Measurements from ENCODE around the gene NAA60.

NAA60 gene

DNA sequence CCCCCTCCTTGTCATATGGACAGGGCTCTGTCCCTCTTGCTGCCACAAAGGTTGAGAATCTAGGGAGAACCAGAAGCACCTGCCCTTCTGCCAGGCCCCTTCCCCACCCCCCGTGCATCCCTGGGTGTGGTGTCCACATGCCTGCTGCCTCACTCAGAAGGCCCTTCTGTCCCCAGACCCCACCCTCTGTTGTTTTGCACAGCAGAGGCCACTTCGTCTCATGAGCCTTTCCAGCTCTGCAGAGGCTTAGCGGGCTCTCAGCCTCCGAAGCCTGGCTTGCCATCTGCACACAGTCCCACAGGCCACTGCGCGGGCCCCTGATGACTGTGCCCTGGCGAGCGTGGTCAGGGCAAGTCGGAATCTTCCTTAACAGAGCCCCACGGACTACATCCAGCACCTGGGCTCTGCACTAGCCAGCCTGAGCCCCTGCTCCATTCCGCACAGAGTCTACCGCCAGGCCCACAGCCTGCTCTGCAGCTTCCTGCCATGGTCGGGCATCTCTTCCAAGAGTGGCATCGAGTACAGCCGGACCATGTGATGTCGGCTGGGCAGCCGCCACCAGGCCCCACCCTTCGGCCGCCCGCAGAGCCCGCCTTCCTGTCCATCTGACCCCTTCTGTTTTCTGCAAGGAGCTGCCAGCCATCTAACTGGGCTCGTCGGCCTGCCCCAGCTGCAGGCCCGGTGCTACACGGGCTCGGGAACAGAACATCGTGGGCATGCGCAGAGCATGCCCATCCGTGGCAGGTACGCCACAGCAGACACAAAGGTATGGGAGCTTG is 41.0 kb downstream of the NAA60 start:
- Histone ChIP-seq H3K36me3 (ENCODE audit: insufficient read depth, low read length) (peaks cover 54% of the 10 kb centered on the region), H3K27me3 (ENCODE audit: insufficient read depth, low read length) (no peaks in the 10 kb centered on the region), H3K4me3 (ENCODE audit: low read length) (no peak overlapping the region), H3K4me1 (ENCODE audit: insufficient read depth, low read length) (peaks cover 10% of the 10 kb centered on the region), H3K27ac (ENCODE audit: low read depth, low read length) (no peak overlapping the region), H3K9ac (ENCODE audit: low read depth, low read length) (no peak overlapping the region), H3K9me3 (ENCODE audit: insufficient read depth, low read depth, low read length) (no peaks in the 10 kb centered on the region)
- 95% methylated on average over 30 of the region's 30 CpGs for WGBS

DNA sequence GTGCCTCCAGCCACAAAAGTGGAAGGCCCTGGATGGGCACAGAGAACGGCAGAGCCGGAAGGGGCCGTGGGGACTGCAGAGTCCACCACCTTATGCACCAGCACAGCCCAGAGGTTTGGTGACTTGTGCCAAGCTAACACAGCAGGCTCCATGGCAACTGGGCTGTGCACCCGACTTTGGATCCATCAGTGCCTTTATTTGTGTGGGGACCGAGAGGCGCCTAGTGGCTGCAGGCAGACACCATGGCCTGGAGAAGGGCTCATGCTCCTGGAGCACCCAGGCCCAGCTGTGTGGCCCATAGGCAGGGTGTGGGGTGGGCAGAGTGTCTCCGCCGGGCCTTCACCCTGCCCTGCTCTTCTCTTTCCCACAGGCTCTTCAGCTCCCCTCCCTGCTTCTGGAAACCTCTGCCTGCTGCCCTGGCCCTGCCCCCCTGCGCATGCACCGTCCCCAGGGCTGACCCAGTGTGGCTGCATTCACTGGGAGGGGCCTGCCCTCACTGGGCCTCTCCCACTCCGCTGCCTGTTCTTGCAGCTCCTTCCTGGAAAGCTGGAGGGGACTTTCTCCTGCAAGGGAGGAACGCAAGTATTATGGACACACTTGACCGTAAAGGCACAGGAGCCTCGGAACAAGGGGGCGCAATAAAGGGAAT is 41.7 kb downstream of the NAA60 start:
- Histone ChIP-seq H3K4me3 (ENCODE audit: low read length) (no peak overlapping the region), H3K9ac (ENCODE audit: low read depth, low read length) (no peak overlapping the region), H3K36me3 (ENCODE audit: insufficient read depth, low read length) (peaks cover 48% of the 10 kb centered on the region), H3K4me1 (ENCODE audit: insufficient read depth, low read length) (peaks cover 10% of the 10 kb centered on the region), H3K27ac (ENCODE audit: low read depth, low read length) (no peak overlapping the region), H3K9me3 (ENCODE audit: insufficient read depth, low read depth, low read length) (no peaks in the 10 kb centered on the region), H3K27me3 (ENCODE audit: insufficient read depth, low read length) (no peaks in the 10 kb centered on the region)
- WGBS: 89% methylated on average over 15 of the region's 15 CpGs

DNA sequence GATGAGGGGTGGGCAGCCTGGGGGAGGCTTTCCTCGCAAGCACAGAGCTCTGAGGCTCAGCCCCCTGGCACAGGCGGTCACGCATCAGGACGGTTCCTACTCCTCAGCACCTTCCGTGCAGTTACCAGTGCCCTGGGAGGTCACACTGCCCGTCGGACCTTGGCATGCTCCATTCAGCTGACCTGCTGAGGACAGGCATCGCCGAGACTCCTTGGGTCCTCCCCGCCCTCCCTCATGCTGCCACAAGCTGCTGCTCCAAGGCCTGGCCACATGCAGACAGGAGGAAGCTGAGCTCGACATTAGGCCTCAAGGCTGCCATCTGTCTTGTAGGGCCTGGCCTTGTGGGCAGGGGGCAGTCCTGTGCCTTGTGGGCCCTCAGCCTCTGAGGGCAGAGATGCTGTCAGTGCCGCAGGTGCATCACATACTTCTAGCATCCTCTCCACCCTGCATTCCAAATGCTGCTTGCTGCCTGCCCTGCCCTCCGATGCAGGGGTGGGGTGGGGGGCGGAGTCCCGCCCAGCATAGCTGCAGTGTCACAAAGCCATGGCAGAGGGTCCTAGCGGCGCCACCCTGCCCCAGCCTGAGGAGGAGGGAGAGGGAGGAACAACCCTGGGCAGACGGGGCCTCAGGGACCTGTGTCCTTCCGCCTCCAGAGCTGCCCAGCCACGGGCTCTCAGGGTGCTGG is 42.5 kb downstream of the NAA60 start:
- WGBS: 94% methylated on average over 20 of the region's 20 CpGs
- Histone ChIP-seq H3K27me3 (ENCODE audit: insufficient read depth, low read length) (no peaks in the 10 kb centered on the region), H3K4me1 (ENCODE audit: insufficient read depth, low read length) (peaks cover 7% of the 10 kb centered on the region), H3K9ac (ENCODE audit: low read depth, low read length) (no peak overlapping the region), H3K4me3 (ENCODE audit: low read length) (no peak overlapping the region), H3K9me3 (ENCODE audit: insufficient read depth, low read depth, low read length) (no peaks in the 10 kb centered on the region), H3K27ac (ENCODE audit: low read depth, low read length) (no peak overlapping the region), H3K36me3 (ENCODE audit: insufficient read depth, low read length) (peaks cover 48% of the 10 kb centered on the region)

DNA sequence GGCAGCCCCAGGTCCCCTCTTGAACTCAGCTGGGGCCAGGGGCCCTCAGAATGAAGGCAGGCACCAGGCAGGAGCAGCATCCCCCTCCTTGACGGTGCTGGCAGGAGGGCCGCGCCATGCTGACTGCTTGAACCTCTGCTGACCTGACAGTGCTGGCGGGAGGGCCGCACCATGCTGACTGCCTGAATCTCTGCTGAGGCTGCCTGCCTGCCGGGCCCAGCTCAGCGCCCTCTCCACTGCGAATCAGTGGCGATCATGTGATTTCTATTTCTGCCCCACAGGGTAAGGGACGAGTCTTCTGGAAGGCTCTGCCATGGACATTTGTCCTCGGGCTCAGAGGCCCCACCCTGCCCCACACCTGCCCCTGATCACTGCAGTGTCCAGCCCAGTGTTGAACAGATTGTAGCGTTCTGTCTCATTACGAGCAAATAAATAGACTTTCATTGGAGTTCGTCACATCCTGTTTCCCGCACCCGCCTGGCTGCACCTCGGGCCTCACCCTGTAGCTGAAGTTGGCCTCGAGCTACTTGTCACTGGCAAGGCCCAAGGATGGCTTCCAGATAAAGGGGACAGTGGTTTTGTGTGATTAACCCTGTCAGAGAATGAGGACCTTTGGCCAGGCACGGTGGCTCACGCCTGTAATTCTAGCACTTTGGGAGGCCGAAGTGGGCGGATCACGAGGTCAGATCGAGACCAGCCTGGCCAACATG is 43.2 kb downstream of the NAA60 start:
- no peaks in the 10 kb centered on the region for H3K27me3 ChIP-seq (ENCODE audit: insufficient read depth, low read length)
- WGBS: 94% methylated on average over 24 of the region's 24 CpGs
- peaks cover 45% of the 10 kb centered on the region for H3K36me3 ChIP-seq (ENCODE audit: insufficient read depth, low read length)
- H3K27ac ChIP-seq (ENCODE audit: low read depth, low read length): no peak overlapping the region
- H3K9me3 ChIP-seq (ENCODE audit: insufficient read depth, low read depth, low read length): no peaks in the 10 kb centered on the region
- no peak overlapping the region for H3K4me3 ChIP-seq (ENCODE audit: low read length)
- H3K4me1 ChIP-seq (ENCODE audit: insufficient read depth, low read length): 0 out of 2 replicates have a peak, but pooled peaks cover under 1% of the 10 kb centered on the region
- no peak overlapping the region for H3K9ac ChIP-seq (ENCODE audit: low read depth, low read length)

DNA sequence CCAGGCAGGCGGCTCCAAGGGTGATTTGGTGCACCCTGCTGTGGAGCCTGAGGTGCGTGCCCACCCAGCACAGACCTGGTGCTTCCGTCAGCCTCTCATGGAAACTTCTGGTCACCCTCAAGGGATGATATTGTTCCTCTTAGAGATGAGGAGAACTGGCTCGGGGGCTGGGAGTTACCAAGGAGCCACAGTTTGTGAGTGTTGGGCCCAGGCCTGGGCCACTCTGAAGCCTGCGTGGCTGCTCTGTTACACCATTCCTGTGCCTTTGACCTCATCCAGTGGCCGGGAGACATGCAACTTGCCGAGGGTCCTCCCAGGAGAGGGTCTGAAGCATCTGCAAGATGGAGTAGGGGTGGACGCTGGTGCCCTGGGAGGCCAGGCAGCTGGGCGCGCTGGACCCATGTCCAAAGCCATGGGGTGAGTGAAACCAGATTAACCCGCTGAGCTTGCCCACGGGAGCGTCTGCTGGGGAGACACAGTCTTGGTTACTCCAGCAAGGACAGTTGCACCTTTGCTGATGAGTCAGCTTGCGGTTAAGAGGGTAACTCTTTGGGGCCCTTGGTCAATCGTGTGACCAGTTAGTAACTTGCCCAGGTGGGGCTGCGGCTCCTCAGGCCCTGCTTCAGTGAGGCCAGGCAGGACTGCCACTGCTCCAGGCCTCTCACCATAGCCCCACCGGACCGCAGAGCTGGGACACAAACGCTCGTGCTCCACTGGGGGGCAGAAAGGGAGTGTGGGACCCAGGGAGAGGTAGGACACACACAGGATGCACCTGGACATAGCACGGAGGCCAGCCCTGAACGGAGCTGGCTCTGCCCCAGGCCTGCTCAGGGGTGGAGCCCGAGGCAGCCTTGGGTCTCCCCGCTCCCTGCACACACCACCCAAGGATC is 44.3 kb downstream of the NAA60 start:
- no peaks in the 10 kb centered on the region for H3K9me3 ChIP-seq (ENCODE audit: insufficient read depth, low read depth, low read length)
- no peak overlapping the region for H3K27ac ChIP-seq (ENCODE audit: low read depth, low read length)
- no peak overlapping the region for H3K4me3 ChIP-seq (ENCODE audit: low read length)
- H3K4me1 ChIP-seq (ENCODE audit: insufficient read depth, low read length): no peaks in the 10 kb centered on the region
- H3K36me3 ChIP-seq (ENCODE audit: insufficient read depth, low read length): peaks cover 35% of the 10 kb centered on the region
- 96% methylated on average over 24 of the region's 24 CpGs for WGBS
- no peaks in the 10 kb centered on the region for H3K27me3 ChIP-seq (ENCODE audit: insufficient read depth, low read length)
- H3K9ac ChIP-seq (ENCODE audit: low read depth, low read length): no peak overlapping the region

DNA sequence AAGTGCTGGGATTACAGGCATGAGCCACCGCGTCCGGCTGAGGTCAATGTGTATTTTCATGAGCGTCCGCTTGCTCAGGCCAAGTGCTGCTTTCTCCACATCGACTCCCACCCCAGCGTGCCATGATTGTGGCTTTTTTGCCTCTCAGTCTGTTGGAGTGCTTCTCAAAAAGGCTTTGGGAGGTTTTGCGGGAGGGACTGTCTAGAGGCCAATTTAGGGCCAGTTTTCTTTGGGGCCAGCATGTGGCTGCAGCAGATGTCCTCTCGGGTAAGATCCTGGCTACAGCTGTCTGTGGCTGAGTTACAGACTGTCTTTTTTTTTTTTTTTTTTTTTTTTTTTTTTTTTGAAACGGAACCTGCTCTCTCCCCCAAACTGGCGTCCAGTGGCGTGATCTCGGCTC is 45.3 kb downstream of the NAA60 start:
- no peak overlapping the region for H3K27ac ChIP-seq (ENCODE audit: low read depth, low read length)
- H3K27me3 ChIP-seq (ENCODE audit: insufficient read depth, low read length): no peaks in the 10 kb centered on the region
- H3K9me3 ChIP-seq (ENCODE audit: insufficient read depth, low read depth, low read length): no peaks in the 10 kb centered on the region
- 87% methylated on average over 9 of the region's 13 CpGs for WGBS
- peaks cover 25% of the 10 kb centered on the region for H3K36me3 ChIP-seq (ENCODE audit: insufficient read depth, low read length)
- H3K4me1 ChIP-seq (ENCODE audit: insufficient read depth, low read length): no peaks in the 10 kb centered on the region
- no peak overlapping the region for H3K9ac ChIP-seq (ENCODE audit: low read depth, low read length)
- H3K4me3 ChIP-seq (ENCODE audit: low read length): no peak overlapping the region

DNA sequence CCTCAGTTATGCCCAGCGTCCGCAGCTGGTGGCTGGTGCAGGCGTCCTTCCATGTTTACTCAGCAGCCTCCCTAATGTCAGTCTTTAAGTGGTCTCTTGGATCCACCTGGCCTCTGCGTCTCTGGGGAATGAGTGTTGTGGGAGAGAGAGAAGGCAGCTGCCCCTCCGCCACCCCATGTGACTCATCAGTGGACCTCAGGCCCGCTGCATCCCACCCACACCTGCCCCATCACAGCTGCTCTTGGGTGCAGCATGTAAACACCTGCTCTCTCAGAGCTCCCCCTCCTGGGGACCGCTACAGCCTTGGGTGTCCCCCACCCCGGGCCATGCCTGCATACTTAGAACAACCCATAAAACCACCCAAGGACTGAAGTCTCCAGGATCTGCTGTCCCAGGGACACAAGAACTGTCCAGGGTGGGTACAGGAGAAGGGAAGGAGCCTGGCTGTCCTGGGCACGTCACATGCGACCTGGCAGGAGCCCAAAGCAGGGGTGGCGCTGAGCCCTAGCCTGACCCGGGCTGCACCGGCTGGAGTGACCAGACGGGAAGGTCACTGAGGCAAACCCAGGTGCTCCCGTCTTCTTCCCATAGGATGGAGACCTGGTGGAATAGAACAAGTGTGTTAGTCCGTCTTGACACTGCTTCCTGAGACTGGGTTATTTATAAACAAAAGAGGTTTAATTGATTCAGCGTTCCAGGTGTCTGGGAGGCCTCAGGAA is 47.6 kb downstream of the NAA60 start:
- Histone ChIP-seq H3K4me1 (ENCODE audit: insufficient read depth, low read length) (no peaks in the 10 kb centered on the region), H3K9ac (ENCODE audit: low read depth, low read length) (no peak overlapping the region), H3K27me3 (ENCODE audit: insufficient read depth, low read length) (no peaks in the 10 kb centered on the region), H3K36me3 (ENCODE audit: insufficient read depth, low read length) (peaks cover 2% of the 10 kb centered on the region; the same call in 1 of the 2 replicates), H3K4me3 (ENCODE audit: low read length) (no peak overlapping the region), H3K9me3 (ENCODE audit: insufficient read depth, low read depth, low read length) (no peaks in the 10 kb centered on the region), H3K27ac (ENCODE audit: low read depth, low read length) (no peak overlapping the region)
- WGBS: 87% methylated on average over 16 of the region's 17 CpGs

DNA sequence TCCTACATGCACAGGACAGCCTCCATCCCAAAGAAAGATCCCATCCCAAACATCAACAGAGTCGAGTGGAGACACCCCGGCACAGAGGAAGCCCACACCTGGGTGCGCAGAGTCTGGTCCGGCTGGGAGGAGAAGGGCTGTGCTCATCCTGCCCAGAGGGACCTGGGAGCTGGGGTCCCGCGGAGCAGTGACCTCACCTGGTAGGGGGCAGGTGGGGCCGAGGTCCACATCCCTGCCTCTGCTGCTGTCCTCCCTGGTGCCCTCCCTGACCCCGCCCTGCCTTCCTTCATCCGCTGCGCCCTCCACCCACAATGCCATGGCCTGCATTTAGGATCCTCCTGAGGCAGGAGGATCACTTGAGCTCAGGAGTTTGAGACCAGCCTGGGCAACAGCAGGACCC is 48.9 kb downstream of the NAA60 start:
- 88% methylated on average over 10 of the region's 10 CpGs for WGBS
- Histone ChIP-seq H3K27me3 (ENCODE audit: insufficient read depth, low read length) (no peaks in the 10 kb centered on the region), H3K4me3 (ENCODE audit: low read length) (no peak overlapping the region), H3K9me3 (ENCODE audit: insufficient read depth, low read depth, low read length) (no peaks in the 10 kb centered on the region), H3K36me3 (ENCODE audit: insufficient read depth, low read length) (no peaks in the 10 kb centered on the region; the same call in 1 of the 2 replicates), H3K27ac (ENCODE audit: low read depth, low read length) (no peak overlapping the region), H3K4me1 (ENCODE audit: insufficient read depth, low read length) (no peaks in the 10 kb centered on the region), H3K9ac (ENCODE audit: low read depth, low read length) (no peak overlapping the region)

DNA sequence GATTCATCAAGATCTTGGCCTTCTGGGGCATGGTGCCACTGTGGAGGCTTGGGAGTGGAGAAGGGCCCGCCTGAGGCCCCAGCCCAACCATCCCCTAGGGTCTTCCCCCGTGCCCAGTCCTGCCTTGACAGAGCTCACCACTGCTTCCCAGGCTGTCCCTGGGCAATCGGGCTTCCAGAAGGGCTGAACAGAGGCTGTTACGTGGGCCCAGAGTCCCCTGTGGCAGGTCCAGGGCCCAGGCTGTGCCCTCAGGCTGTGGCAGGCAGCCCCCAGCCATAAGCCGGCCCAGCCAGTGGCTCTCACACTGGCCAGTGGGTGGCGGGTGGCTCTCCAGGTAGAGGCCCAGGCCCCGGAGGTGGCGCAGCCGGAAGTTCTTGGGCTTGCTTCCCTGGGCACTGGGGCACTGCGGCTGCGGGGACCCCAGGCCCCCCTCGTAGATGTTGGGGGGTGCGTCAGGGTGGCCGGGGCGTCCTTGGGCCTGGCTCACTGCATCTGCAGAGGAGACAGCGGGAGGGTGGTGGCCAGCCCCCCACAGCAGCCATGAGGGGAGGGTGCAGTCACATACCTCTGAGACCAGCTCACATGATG is 51.0 kb downstream of the NAA60 start:
- H3K27ac ChIP-seq (ENCODE audit: low read depth, low read length): no peak overlapping the region
- 93% methylated on average over 16 of the region's 16 CpGs for WGBS
- no peaks in the 10 kb centered on the region for H3K36me3 ChIP-seq (ENCODE audit: insufficient read depth, low read length)
- H3K9me3 ChIP-seq (ENCODE audit: insufficient read depth, low read depth, low read length): no peaks in the 10 kb centered on the region
- H3K4me3 ChIP-seq (ENCODE audit: low read length): no peak overlapping the region
- no peaks in the 10 kb centered on the region for H3K27me3 ChIP-seq (ENCODE audit: insufficient read depth, low read length)
- H3K9ac ChIP-seq (ENCODE audit: low read depth, low read length): no peak overlapping the region
- H3K4me1 ChIP-seq (ENCODE audit: insufficient read depth, low read length): no peaks in the 10 kb centered on the region

DNA sequence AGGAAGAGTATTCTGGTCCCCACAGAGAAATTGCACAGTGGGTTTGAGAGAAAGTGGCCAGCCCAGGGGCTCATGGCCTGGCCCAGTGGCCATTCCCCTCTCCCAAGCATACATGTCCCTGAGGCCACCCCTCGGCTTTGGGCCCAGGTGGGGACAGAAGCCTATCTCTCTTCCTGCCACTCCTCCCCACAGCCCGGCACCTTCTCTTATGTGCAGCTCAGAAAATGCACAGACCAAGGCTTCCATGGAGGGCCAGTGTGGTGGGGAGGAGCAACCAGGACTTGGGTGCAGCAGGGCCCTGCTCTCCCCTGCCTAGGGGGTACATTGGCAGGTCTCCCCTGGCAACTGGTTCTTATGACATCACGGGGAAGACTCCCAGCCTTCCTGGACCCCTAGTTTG is 51.7 kb downstream of the NAA60 start, which contains the start of gene C16orf90:
Gene C16orf90, minus strand, starts transcription at position 314 of the 400 bp plus-strand sequence. Its CDS starts 68 bp downstream, at position 246.
- WGBS: 96% methylated on average over 3 of the region's 3 CpGs
- Histone ChIP-seq H3K9ac (ENCODE audit: low read depth, low read length) (no peak within 1 kb of the TSS), H3K36me3 (ENCODE audit: insufficient read depth, low read length) (no peaks in the 10 kb centered on the region), H3K9me3 (ENCODE audit: insufficient read depth, low read depth, low read length) (no peaks in the 10 kb centered on the region), H3K4me1 (ENCODE audit: insufficient read depth, low read length) (no peaks in the 10 kb centered on the region), H3K27me3 (ENCODE audit: insufficient read depth, low read length) (no peaks in the 10 kb centered on the region), H3K4me3 (ENCODE audit: low read length) (no peak within 1 kb of the TSS), H3K27ac (ENCODE audit: low read depth, low read length) (no peak within 1 kb of the TSS)

Data from HUES64 (cell line).